Mesenchymal stem cell (in vitro differentiated cells and primary cell): ENCODE measurements around the gene TTC7B.

Source experiments
- DNase-seq: peaks from one replicate; pipeline ENCODE4 v3.0.0-alpha.2; 2013
- H2AFZ ChIP-seq: one replicate; pipeline ENCODE4 v1.6.1; 2013; ENCODE audit warnings: low read depth, mild to moderate bottlenecking, control low read depth, inconsistent platforms, low read length, moderate library complexity
- H2AK5ac ChIP-seq: 2 replicates; pipeline ENCODE4 v1.6.1; 2013; ENCODE audit warnings: low read length, moderate library complexity, mild to moderate bottlenecking, inconsistent platforms; ENCODE audit not compliant: severe bottlenecking
- H2BK120ac ChIP-seq: one replicate; pipeline ENCODE4 v1.6.1; 2013; ENCODE audit warnings: low read depth, mild to moderate bottlenecking, inconsistent platforms, low read length, moderate library complexity
- H2BK12ac ChIP-seq, 2 experiments: one replicate each; pipeline ENCODE4 v1.6.1; 2013; ENCODE audit warnings: inconsistent platforms in 2 of 2, low read length in 2 of 2, mild to moderate bottlenecking in 2 of 2, moderate library complexity in 2 of 2, control low read depth in 1 of 2
- H2BK15ac ChIP-seq: one replicate; pipeline ENCODE4 v1.6.1; 2013; ENCODE audit warnings: mild to moderate bottlenecking, low read depth, inconsistent platforms; ENCODE audit not compliant: poor library complexity, severe bottlenecking
- H2BK5ac ChIP-seq: 2 replicates; pipeline ENCODE4 v1.6.1; 2013; ENCODE audit warnings: low read depth, mild to moderate bottlenecking, low read length, control low read depth, inconsistent platforms; ENCODE audit not compliant: poor library complexity, severe bottlenecking
- H3K14ac ChIP-seq, 2 experiments: one replicate each; pipeline ENCODE4 v1.6.1; 2013; ENCODE audit warnings: inconsistent platforms in 2 of 2, low read length in 2 of 2, control low read depth in 1 of 2, mild to moderate bottlenecking in 1 of 2, moderate library complexity in 1 of 2
- H3K18ac ChIP-seq, 2 experiments: one replicate each; pipeline ENCODE4 v1.6.1; 2013; ENCODE audit warnings: inconsistent platforms in 2 of 2, low read length in 2 of 2, control low read depth in 1 of 2, low read depth in 1 of 2, mild to moderate bottlenecking in 1 of 2
- H3K23ac ChIP-seq, 2 experiments: one replicate each; pipeline ENCODE4 v1.6.1; 2013; ENCODE audit warnings: inconsistent platforms in 2 of 2, low read length in 2 of 2, mild to moderate bottlenecking in 2 of 2, moderate library complexity in 2 of 2, control low read depth in 1 of 2
- H3K27ac ChIP-seq: 2 replicates; pipeline ENCODE4 v1.5.1; 2013; ENCODE audit warnings: mild to moderate bottlenecking, moderate library complexity, low read length, control low read depth, inconsistent platforms; ENCODE audit not compliant: poor library complexity, severe bottlenecking
- H3K27me3 ChIP-seq, 2 experiments: 2 replicates each; pipeline versions ENCODE4 v1.6.1 to v1.7.0; 2013; ENCODE audit warnings: low read length in 2 of 2, mild to moderate bottlenecking in 2 of 2, moderate library complexity in 2 of 2, control low read depth in 1 of 2, inconsistent platforms in 1 of 2; ENCODE audit not compliant: control insufficient read depth in 1 of 2, insufficient read depth in 1 of 2
- H3K36me3 ChIP-seq, 2 experiments: 2 replicates each; pipeline versions ENCODE4 v1.6.1 to v1.7.0; 2013; ENCODE audit warnings: low read length in 2 of 2, control low read depth in 1 of 2, inconsistent platforms in 1 of 2, low read depth in 1 of 2, mild to moderate bottlenecking in 1 of 2; ENCODE audit not compliant: insufficient read depth in 2 of 2, control insufficient read depth in 1 of 2
- H3K4ac ChIP-seq, 2 experiments: one replicate each; pipeline ENCODE4 v1.6.1; 2013; ENCODE audit warnings: inconsistent platforms in 2 of 2, low read length in 2 of 2, mild to moderate bottlenecking in 2 of 2, moderate library complexity in 2 of 2, control low read depth in 1 of 2, low read depth in 1 of 2
- H3K4me1 ChIP-seq: 2 replicates; pipeline ENCODE4 v1.6.1; 2013; ENCODE audit warnings: low read depth, low read length, control low read depth; ENCODE audit not compliant: control insufficient read depth, insufficient read depth
- H3K4me2 ChIP-seq: 2 replicates; pipeline ENCODE4 v1.6.1; 2013; ENCODE audit warnings: low read length, mild to moderate bottlenecking, inconsistent platforms; ENCODE audit not compliant: poor library complexity, severe bottlenecking
- H3K4me3 ChIP-seq, 2 experiments: 2 replicates each; pipeline versions ENCODE4 v1.5.1 to v1.7.0; 2013; ENCODE audit warnings: low read length in 2 of 2, mild to moderate bottlenecking in 2 of 2, control low read depth in 1 of 2, low read depth in 1 of 2; ENCODE audit not compliant: insufficient read depth in 1 of 2
- H3K79me1 ChIP-seq: replicated peaks from 2 replicates; pipeline ENCODE4 v1.6.1; 2013; ENCODE audit warnings: mild to moderate bottlenecking, control low read depth, low read length, inconsistent platforms; ENCODE audit not compliant: poor library complexity, severe bottlenecking
- H3K9ac ChIP-seq: 2 replicates; pipeline ENCODE4 v1.7.0; 2013; ENCODE audit warnings: mild to moderate bottlenecking, low read length, moderate library complexity
- H3K9me3 ChIP-seq: 2 replicates; pipeline ENCODE4 v1.7.0; 2013; ENCODE audit warnings: mild to moderate bottlenecking, low read length; ENCODE audit not compliant: control insufficient read depth
- H4K8ac ChIP-seq: one replicate; pipeline ENCODE4 v1.6.1; 2013; ENCODE audit warnings: inconsistent platforms, mild to moderate bottlenecking, low read length, moderate library complexity
- H4K91ac ChIP-seq: one replicate; pipeline ENCODE4 v1.6.1; 2013; ENCODE audit warnings: mild to moderate bottlenecking, low read length, inconsistent platforms
- WGBS: methylation state at CpG from one replicate; pipeline ENCODE4 v1.1.7; 2013; ENCODE audit warnings: mixed read lengths; 5-methylcytosine and 5-hydroxymethylcytosine counted together

TTC7B gene

GRCh38 chr14:90785471-90785870, 30.8 kb downstream of the TTC7B start:
- no peak overlapping the region for H3K9ac ChIP-seq
- no peak overlapping the region for H4K8ac ChIP-seq
- no peak overlapping the region for H2BK12ac ChIP-seq
- H3K18ac ChIP-seq, result no peak overlapping the region
- 78% methylated on average over 7 of the region's 7 CpGs for WGBS
- no peak overlapping the region for H2BK5ac ChIP-seq
- no peaks in the 10 kb centered on the region for H3K9me3 ChIP-seq
- peaks cover 8% of the 10 kb centered on the region for H3K4me1 ChIP-seq
- H3K23ac ChIP-seq, result no peak overlapping the region
- peaks cover 26 to 27% of the 10 kb centered on the region in 2 experiments for H3K36me3 ChIP-seq
- no peak overlapping the region for H2BK120ac ChIP-seq
- H3K4me2 ChIP-seq, result no peak overlapping the region
- no peak overlapping the region for H4K91ac ChIP-seq
- no peak overlapping the region for H2AFZ ChIP-seq
- H2AK5ac ChIP-seq, result no peak overlapping the region
- H2BK15ac ChIP-seq, result no peak overlapping the region
- H3K4me3 ChIP-seq, result no peak overlapping the region
- no peak for DNase-seq
- peak overlapping the region in 1 of 2 experiments; percentile 71 for H3K14ac ChIP-seq
- H3K4ac ChIP-seq, result no peak overlapping the region
- no peak overlapping the region for H3K27ac ChIP-seq
- peaks cover 9% of the 10 kb centered on the region for H3K79me1 ChIP-seq
- H3K27me3 ChIP-seq, result no peaks in the 10 kb centered on the region

GRCh38 chr14:90784621-90785270, 31.5 kb downstream of the TTC7B start:
- Histone ChIP-seq H3K9ac (no peak overlapping the region), H3K4ac (no peak overlapping the region), H2BK12ac (no peak overlapping the region), H2BK15ac (no peak overlapping the region), H3K79me1 (peaks cover 8% of the 10 kb centered on the region), H3K9me3 (no peaks in the 10 kb centered on the region), H3K18ac (no peak overlapping the region), H3K4me2 (no peak overlapping the region), H2BK5ac (no peak overlapping the region), H3K4me3 (no peak overlapping the region), H4K91ac (no peak overlapping the region), H3K27me3 (no peaks in the 10 kb centered on the region), H3K14ac (no peak overlapping the region), H2AK5ac (no peak overlapping the region), H4K8ac (no peak overlapping the region), H3K27ac (no peak overlapping the region), H3K36me3 (peaks cover 29 to 30% of the 10 kb centered on the region in 2 experiments), H3K23ac (no peak overlapping the region), H3K4me1 (peaks cover 9% of the 10 kb centered on the region), H2BK120ac (no peak overlapping the region), H2AFZ (no peak overlapping the region)
- WGBS, result 96% methylated on average over 9 of the region's 9 CpGs
- DNase-seq, result no peak

- over 99% methylated on average over 6 of the region's 6 CpGs for WGBS
- H2BK5ac ChIP-seq, result no peak overlapping the region
These were observed 32.9 kb downstream of the TTC7B start for GRCh38 chr14:90783344-90783743.

GRCh38 chr14:90782892-90783291, 33.3 kb downstream of the TTC7B start:
- Histone ChIP-seq H4K8ac (no peak overlapping the region), H2BK12ac (no peak overlapping the region), H3K4me1 (peaks cover 9% of the 10 kb centered on the region), H3K23ac (no peak overlapping the region), H4K91ac (no peak overlapping the region), H3K14ac (peak overlapping the region in 1 of 2 experiments; percentile 36), H3K9ac (no peak overlapping the region), H3K9me3 (no peaks in the 10 kb centered on the region), H2AFZ (no peak overlapping the region), H3K18ac (no peak overlapping the region), H3K79me1 (peaks cover 6% of the 10 kb centered on the region), H2BK15ac (no peak overlapping the region), H2BK5ac (no peak overlapping the region), H3K27ac (no peak overlapping the region), H3K4ac (no peak overlapping the region), H2AK5ac (no peak overlapping the region), H3K4me2 (no peak overlapping the region), H2BK120ac (no peak overlapping the region), H3K27me3 (no peaks in the 10 kb centered on the region), H3K4me3 (no peak overlapping the region), H3K36me3 (peaks cover 40 to 41% of the 10 kb centered on the region in 2 experiments)
- 98% methylated on average over 4 of the region's 4 CpGs for WGBS
- no peak for DNase-seq

More at GRCh38 chr14:90783344-90783743, 32.9 kb downstream of the TTC7B start:
- Histone ChIP-seq H2AK5ac (no peak overlapping the region), H3K4me1 (peaks cover 9% of the 10 kb centered on the region), H3K4me2 (no peak overlapping the region), H3K27ac (no peak overlapping the region), H3K9ac (no peak overlapping the region), H2BK120ac (no peak overlapping the region), H2AFZ (no peak overlapping the region), H4K8ac (no peak overlapping the region), H3K9me3 (no peaks in the 10 kb centered on the region), H3K4ac (no peak overlapping the region), H3K14ac (no peak overlapping the region), H3K79me1 (peaks cover 9% of the 10 kb centered on the region), H3K27me3 (no peaks in the 10 kb centered on the region), H3K4me3 (no peak overlapping the region), H2BK12ac (no peak overlapping the region), H4K91ac (no peak overlapping the region), H3K36me3 (peaks cover 36 to 37% of the 10 kb centered on the region in 2 experiments), H2BK15ac (no peak overlapping the region), H3K23ac (no peak overlapping the region), H3K18ac (no peak overlapping the region)
- DNase-seq, result no peak
